ENCODE measurements around the gene STRAP.

GRCh38 chr12:15928346-15928745 lies 46.2 kb downstream of the STRAP start:
- no peak for TF ChIP-seq CTCF (IDR thresholded peaks at IDR 0.05; ENCODE audit: insufficient read depth, low read length)
- no peak for TF ChIP-seq GABPA (IDR thresholded peaks at IDR 0.05; ENCODE audit: low read depth)
- TF ChIP-seq POLR2AphosphoS5 (IDR thresholded peaks at IDR 0.05; ENCODE audit: low read depth) = no peak
